ENCODE results near the gene DPF3.

Gene DPF3

DNA sequence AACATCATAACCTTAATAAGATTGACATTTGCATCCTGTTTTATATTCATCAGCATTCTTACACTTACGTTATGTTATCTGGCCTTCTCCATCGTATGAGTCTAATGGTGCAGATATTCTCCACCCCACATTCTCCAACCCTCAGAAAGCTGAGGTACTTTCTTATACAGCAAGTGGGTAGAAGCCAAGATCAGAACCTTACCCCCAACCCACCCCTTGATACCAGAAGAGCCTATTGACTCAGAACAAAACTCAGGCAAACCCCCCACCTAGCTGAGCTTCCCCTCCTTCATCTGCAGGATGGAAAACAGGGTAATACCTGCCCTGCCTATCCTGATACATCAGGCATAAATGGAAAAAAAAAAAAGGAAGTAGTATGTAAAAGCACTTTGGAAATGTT is 77.6 kb downstream of the DPF3 start:
- no peak for DNase-seq (ENCODE audit: low read depth)
- TF ChIP-seq, protein P1, sequence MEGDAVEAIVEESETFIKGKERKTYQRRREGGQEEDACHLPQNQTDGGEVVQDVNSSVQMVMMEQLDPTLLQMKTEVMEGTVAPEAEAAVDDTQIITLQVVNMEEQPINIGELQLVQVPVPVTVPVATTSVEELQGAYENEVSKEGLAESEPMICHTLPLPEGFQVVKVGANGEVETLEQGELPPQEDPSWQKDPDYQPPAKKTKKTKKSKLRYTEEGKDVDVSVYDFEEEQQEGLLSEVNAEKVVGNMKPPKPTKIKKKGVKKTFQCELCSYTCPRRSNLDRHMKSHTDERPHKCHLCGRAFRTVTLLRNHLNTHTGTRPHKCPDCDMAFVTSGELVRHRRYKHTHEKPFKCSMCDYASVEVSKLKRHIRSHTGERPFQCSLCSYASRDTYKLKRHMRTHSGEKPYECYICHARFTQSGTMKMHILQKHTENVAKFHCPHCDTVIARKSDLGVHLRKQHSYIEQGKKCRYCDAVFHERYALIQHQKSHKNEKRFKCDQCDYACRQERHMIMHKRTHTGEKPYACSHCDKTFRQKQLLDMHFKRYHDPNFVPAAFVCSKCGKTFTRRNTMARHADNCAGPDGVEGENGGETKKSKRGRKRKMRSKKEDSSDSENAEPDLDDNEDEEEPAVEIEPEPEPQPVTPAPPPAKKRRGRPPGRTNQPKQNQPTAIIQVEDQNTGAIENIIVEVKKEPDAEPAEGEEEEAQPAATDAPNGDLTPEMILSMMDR (IDR thresholded peaks at IDR 0.05; ENCODE audit: control insufficient read depth, insufficient read depth, low read depth, low read length, missing control alignments) = no peak
- no peak overlapping the region for H3K4me3 ChIP-seq (ENCODE audit: control insufficient read depth, low read depth, low read length)

GRCh38 chr14:72815430-72815829 is 78.5 kb downstream of the DPF3 start:
- no peak overlapping the region for H3K4me3 ChIP-seq (ENCODE audit: control insufficient read depth, low read depth, low read length)
- DNase-seq (ENCODE audit: low read depth) = no peak
- TF ChIP-seq, protein P1 (IDR thresholded peaks at IDR 0.05; ENCODE audit: control insufficient read depth, insufficient read depth, low read depth, low read length, missing control alignments) = no peak

GRCh38 chr14:72812292-72812851 is 81.5 kb downstream of the DPF3 start:
- DNase-seq (ENCODE audit: low read depth) = no peak
- H3K4me3 ChIP-seq (ENCODE audit: control insufficient read depth, low read depth, low read length) = no peak overlapping the region
- TF ChIP-seq, protein P1 (IDR thresholded peaks at IDR 0.05; ENCODE audit: control insufficient read depth, insufficient read depth, low read depth, low read length, missing control alignments) = no peak

DNA sequence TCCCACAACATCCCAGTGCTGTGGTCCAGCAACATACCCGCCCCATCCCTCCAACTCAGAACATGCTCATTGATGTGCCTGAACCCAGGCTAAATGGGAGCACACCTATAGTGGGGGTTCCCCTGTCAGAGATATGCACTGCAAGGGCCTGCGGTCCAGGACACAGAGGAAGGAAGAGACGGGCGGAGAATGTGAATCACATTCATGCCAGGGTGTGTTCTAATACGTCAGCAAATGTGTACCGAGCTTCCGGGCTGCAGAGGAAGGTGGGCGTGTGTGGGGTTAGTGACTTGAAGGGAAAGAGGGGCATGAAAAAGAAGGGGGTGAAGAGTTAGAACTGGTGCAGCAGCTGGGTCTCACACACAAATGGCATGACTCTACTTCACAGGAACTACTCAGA is 83.7 kb downstream of the DPF3 start:
- DNase-seq (ENCODE audit: low read depth) = no peak
- TF ChIP-seq, protein P1 (IDR thresholded peaks at IDR 0.05; ENCODE audit: control insufficient read depth, insufficient read depth, low read depth, low read length, missing control alignments) = no peak
- H3K4me3 ChIP-seq (ENCODE audit: control insufficient read depth, low read depth, low read length) = no peak overlapping the region

GRCh38 chr14:72809063-72809462 is 84.8 kb downstream of the DPF3 start:
- DNase-seq (ENCODE audit: low read depth) = no peak
- TF ChIP-seq, protein P1 (IDR thresholded peaks at IDR 0.05; ENCODE audit: control insufficient read depth, insufficient read depth, low read depth, low read length, missing control alignments) = no peak
- H3K4me3 ChIP-seq (ENCODE audit: control insufficient read depth, low read depth, low read length) = no peak overlapping the region

DNA sequence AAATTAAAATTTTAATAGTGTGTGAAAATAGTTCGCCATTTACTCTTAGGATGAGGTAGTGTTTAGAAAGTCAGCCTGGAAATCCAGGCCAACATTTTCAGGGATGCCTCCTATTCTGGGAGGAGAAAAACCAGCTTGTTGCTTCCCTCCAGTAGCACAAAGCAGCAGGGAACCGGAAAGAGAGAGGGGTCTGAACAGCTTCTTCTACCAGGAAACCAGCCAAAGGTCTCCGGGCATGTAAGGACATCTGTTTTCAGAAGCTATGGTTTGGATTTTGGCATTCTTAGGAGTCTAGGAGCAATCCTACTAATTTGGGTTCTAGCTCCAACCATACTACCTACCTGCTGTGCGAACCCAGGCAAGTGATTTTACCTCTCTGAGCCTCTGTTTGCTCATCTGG is 85.3 kb downstream of the DPF3 start:
- no peak for DNase-seq (ENCODE audit: low read depth)
- TF ChIP-seq, protein P1 (IDR thresholded peaks at IDR 0.05; ENCODE audit: control insufficient read depth, insufficient read depth, low read depth, low read length, missing control alignments) = no peak
- H3K4me3 ChIP-seq (ENCODE audit: control insufficient read depth, low read depth, low read length) = no peak overlapping the region

- TF ChIP-seq, protein P1 (IDR thresholded peaks at IDR 0.05; ENCODE audit: control insufficient read depth, insufficient read depth, low read depth, low read length, missing control alignments) = no peak
- DNase-seq (ENCODE audit: low read depth) = no peak
- no peak overlapping the region for H3K4me3 ChIP-seq (ENCODE audit: control insufficient read depth, low read depth, low read length)
Measured at GRCh38 chr14:72802588-72802946, 91.3 kb downstream of the DPF3 start.

Measured in AG09309 (cell line).